PFSK-1 (cell line): ENCODE data around the gene SCO1. TPM values are rescaled to one million over a fixed set of nuclear protein-coding genes. Genes with fewer than 3 reads are reported as not detected.

ENCODE experiments used
- FOXP2 ChIP-seq: optimal IDR thresholded peaks from 2 replicates; pipeline ENCODE3; 2011; ENCODE audit warnings: borderline replicate concordance, control low read depth, inconsistent platforms; ENCODE audit not compliant: insufficient read depth; ENCODE audit errors: extremely low read length, extremely low read depth
- POLR2AphosphoS5 ChIP-seq: IDR thresholded peaks from 2 replicates; pipeline ENCODE4 v1.6.1; 2012; ENCODE audit warnings: low read depth, mild to moderate bottlenecking, control low read depth, low read length, moderate library complexity
- SIN3A ChIP-seq: IDR thresholded peaks from 2 replicates; pipeline ENCODE4 v1.6.1; 2012; ENCODE audit warnings: mild to moderate bottlenecking, low read length, moderate library complexity, borderline replicate concordance; ENCODE audit not compliant: insufficient read depth
- TAF1 ChIP-seq: IDR thresholded peaks from 2 replicates; pipeline ENCODE4 v1.6.1; 2012; ENCODE audit warnings: low read length, control low read depth, borderline replicate concordance; ENCODE audit not compliant: insufficient read depth
- polyA plus RNA-seq: library from polyadenylated mRNA; unstranded; fragments of >200 nt; gene quantifications from one replicate; pipeline ENCODE4 v1.2.1, GENCODE V29; 2012; ENCODE audit warnings: low read depth, missing spikeins; ENCODE audit not compliant: insufficient read length
- TF ChIP-seq, protein P1 (sequence below), 2 experiments: IDR thresholded peaks; 2 replicates each; pipeline versions ENCODE4 v1.6.1 to v1.8.0; 2011 to 2012; ENCODE audit warnings: low read depth in 2 of 2, low read length in 2 of 2, control low read depth in 1 of 2, inconsistent platforms in 1 of 2, mild to moderate bottlenecking in 1 of 2, moderate library complexity in 1 of 2; ENCODE audit not compliant: insufficient read depth in 1 of 2

Gene SCO1
- polyA plus RNA-seq: 37.7 TPM

DNA sequence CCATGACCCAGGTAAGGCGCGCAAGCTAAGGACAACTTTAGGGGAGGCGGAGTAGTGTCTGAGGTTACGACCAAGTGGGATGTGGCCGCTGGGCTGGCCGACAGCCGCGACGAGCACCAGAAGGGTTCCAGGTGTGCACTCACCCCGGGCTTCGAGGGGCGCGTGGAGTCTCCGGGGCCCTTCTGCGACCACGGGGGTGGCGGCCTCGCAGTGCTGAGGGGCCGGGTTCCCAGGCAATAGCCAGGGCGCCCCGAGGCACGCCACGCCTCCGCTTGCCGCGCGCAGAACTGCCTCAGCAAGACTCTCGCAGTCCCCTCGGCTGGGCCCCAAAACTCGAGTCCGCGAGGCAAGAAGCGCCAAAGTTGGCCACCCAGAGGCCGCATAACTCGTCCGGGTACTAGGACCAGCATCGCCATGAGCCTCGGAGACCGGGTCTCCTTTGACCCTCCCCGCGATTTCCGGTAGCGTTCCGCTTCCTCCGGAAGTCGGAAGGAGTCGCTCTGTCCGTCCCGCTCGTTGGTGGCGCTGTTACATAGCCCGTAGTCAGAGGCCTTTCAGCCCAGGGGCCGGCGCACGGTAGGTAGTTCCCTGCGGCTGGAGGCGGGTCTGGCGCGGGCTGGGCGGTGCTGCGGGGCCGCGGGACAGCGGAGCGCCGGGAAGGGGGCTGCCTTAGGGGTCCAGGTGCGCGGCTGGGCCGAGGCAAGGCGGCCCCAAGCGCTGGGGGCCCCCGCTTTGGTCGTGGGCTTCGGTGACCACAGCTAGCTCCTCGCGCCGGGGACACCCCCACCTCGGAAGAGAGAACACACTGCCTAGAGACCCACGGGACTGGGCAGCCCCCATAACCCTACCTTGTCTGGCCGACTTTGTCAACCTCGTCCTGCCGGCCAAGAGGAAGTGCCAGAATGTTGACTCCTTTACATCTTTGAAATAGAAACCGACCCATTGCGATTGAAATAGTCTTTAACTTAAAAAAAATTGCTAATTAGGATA, at the start of gene SCO1, which contains the start of gene ADPRM:
SCO1 (minus strand) TSS at position 442 of the 990 bp plus-strand sequence; CDS start at position 416, 26 bp downstream.
ADPRM (plus strand) TSS at position 503 of the 990 bp plus-strand sequence. CDS start 7,333 bp downstream, outside the sequence.
- peak; percentile 90; the same call in 1 of the 2 replicates for TF ChIP-seq SIN3A
- TF ChIP-seq, protein P1, sequence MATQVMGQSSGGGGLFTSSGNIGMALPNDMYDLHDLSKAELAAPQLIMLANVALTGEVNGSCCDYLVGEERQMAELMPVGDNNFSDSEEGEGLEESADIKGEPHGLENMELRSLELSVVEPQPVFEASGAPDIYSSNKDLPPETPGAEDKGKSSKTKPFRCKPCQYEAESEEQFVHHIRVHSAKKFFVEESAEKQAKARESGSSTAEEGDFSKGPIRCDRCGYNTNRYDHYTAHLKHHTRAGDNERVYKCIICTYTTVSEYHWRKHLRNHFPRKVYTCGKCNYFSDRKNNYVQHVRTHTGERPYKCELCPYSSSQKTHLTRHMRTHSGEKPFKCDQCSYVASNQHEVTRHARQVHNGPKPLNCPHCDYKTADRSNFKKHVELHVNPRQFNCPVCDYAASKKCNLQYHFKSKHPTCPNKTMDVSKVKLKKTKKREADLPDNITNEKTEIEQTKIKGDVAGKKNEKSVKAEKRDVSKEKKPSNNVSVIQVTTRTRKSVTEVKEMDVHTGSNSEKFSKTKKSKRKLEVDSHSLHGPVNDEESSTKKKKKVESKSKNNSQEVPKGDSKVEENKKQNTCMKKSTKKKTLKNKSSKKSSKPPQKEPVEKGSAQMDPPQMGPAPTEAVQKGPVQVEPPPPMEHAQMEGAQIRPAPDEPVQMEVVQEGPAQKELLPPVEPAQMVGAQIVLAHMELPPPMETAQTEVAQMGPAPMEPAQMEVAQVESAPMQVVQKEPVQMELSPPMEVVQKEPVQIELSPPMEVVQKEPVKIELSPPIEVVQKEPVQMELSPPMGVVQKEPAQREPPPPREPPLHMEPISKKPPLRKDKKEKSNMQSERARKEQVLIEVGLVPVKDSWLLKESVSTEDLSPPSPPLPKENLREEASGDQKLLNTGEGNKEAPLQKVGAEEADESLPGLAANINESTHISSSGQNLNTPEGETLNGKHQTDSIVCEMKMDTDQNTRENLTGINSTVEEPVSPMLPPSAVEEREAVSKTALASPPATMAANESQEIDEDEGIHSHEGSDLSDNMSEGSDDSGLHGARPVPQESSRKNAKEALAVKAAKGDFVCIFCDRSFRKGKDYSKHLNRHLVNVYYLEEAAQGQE (IDR thresholded peaks at IDR 0.05; ENCODE audit: insufficient read depth in 1 of 2, low read depth in 2 of 2, low read length in 2 of 2): peak in 1 of 2 experiments; percentile 57; a peak in 1 of 4 replicates
- TF ChIP-seq FOXP2: peak; percentile 85
- peak; percentile 94 for TF ChIP-seq TAF1
- peak; percentile 98 for TF ChIP-seq POLR2AphosphoS5

- TF ChIP-seq FOXP2: no peak
- no peak for TF ChIP-seq TAF1
- no peak for TF ChIP-seq SIN3A
- TF ChIP-seq, protein P1 (IDR thresholded peaks at IDR 0.05; ENCODE audit: insufficient read depth in 1 of 2, low read depth in 2 of 2, low read length in 2 of 2): no peak
- no peak for TF ChIP-seq POLR2AphosphoS5
Observed at GRCh38 chr17:10745231-10745630, 47.9 kb upstream of the SCO1 start.

DNA sequence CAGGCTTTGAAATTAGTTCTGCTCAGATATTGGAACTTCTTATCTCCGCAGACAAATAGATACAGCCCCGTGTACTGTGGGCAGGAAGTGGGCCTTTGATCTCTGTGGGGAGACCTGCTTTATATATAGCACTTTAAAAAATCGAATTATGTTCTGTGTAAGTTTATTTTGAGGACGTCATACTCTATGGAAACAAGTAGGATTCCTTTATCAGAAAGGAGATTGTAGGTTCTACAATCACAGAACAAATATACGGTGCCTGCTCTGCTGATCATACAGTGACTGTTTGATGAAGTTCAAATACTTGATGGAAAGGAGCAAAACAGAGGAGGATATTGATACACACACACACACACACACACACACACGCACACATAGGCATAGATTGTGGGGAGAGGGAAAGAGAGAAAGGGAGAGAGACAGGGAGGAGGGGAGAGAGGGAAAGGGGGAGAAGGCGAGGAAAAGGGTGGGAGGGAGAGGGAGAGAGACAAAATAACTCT, 47.2 kb upstream of the SCO1 start:
- TF ChIP-seq FOXP2 (no peak), TAF1 (no peak), SIN3A (no peak), POLR2AphosphoS5 (no peak)
- TF ChIP-seq, protein P1 (IDR thresholded peaks at IDR 0.05; ENCODE audit: insufficient read depth in 1 of 2, low read depth in 2 of 2, low read length in 2 of 2): no peak

DNA sequence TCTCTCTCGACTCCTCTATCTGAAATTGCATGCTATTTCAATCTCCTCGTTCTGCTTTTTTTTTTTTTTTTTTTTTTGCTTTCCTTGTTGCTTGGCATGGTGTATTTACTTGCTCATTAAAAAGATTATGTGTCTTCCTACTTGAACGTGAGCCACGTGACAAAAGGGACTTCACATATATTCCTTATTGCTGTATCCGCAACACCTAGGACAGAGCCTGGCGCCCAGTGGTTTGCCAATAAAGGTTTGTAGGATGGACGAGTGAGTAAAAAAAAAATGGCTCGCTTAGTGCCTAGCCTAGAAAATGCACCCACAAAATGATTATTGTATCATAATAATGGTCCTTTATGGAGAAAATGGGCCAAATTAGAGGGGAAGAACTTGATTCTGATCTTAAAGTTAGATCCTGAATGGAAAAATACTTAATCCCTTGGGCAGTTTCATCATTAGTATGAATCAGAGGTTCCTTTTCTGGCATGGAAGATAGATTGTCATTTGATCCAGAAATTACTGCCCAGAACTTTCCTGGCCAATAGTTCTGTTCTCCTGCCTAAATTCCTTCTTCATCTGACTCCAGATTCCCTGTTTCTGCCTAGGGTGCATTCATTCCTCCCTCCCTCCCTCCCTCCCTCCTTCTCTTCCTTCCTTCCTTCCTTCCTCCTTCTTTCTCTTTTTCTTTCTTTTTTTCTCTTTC, 46.1 kb upstream of the SCO1 start:
- no peak for TF ChIP-seq TAF1
- TF ChIP-seq SIN3A: no peak
- TF ChIP-seq POLR2AphosphoS5: no peak
- TF ChIP-seq FOXP2: no peak
- TF ChIP-seq, protein P1 (IDR thresholded peaks at IDR 0.05; ENCODE audit: insufficient read depth in 1 of 2, low read depth in 2 of 2, low read length in 2 of 2): no peak
